H1 (cell line): ENCODE results near the gene TNS3. TPM values are rescaled to one million over a fixed set of nuclear protein-coding genes. Genes with fewer than 3 reads are reported as not detected.

Experiments used
- CTCF ChIA-PET: fragments of 300-600 bp; sonication (Branson Sonifier 250); formaldehyde crosslinking; loops from one replicate; lab custom pipeline; 2021; ENCODE audit not compliant: partially characterized antibody; lab: Charles Lee
- POLR2A ChIA-PET: fragments of 300-600 bp; sonication (Branson Sonifier 250); formaldehyde crosslinking; loops from one replicate; lab custom pipeline; 2021; ENCODE audit warnings: inconsistent platforms; ENCODE audit not compliant: partially characterized antibody; lab: Charles Lee
- DNase-seq, 2 experiments: peaks; one replicate each; pipeline versions ENCODE4 v3.0.0 to v3.0.0-alpha.2; 2010 to 2022; ENCODE audit warnings: low spot score in 2 of 2, low read depth in 1 of 2, mixed read lengths in 1 of 2
- FAIRE-seq: peaks from 2 replicates; lab custom pipeline; 2011; peaks lifted over from hg19 to GRCh38; lab: Jason Lieb, UNC
- H2AFZ ChIP-seq: 2 replicates; pipeline ENCODE4 v1.8.1; 2012; ENCODE audit warnings: low read length, inconsistent platforms
- H2AK5ac ChIP-seq: 2 replicates; pipeline ENCODE4 v1.6.1; 2013; ENCODE audit warnings: low read depth, low read length
- H2BK120ac ChIP-seq: replicated peaks from 2 replicates; pipeline ENCODE3; 2013; ENCODE audit warnings: low read depth, low read length, inconsistent platforms
- H2BK12ac ChIP-seq: 2 replicates; pipeline ENCODE4 v1.6.1; 2013; ENCODE audit warnings: low read depth, low read length
- H2BK15ac ChIP-seq: 2 replicates; pipeline ENCODE4 v1.6.1; 2013; ENCODE audit warnings: low read length
- H2BK20ac ChIP-seq: 2 replicates; pipeline ENCODE4 v1.6.1; 2013; ENCODE audit warnings: low read length
- H2BK5ac ChIP-seq: 2 replicates; pipeline ENCODE4 v1.6.1; 2013; ENCODE audit warnings: low read depth, low read length
- H3K14ac ChIP-seq: 2 replicates; pipeline ENCODE4 v1.6.1; 2013; ENCODE audit warnings: inconsistent platforms; ENCODE audit not compliant: insufficient read length
- H3K18ac ChIP-seq: 2 replicates; pipeline ENCODE4 v1.6.1; 2013; ENCODE audit warnings: low read length; ENCODE audit errors: extremely low read depth
- H3K23ac ChIP-seq: 2 replicates; pipeline ENCODE4 v1.6.1; 2013; ENCODE audit warnings: inconsistent platforms; ENCODE audit not compliant: insufficient read length
- H3K23me2 ChIP-seq: 2 replicates; pipeline ENCODE4 v1.6.1; 2013; ENCODE audit warnings: low read depth, low read length
- H3K27ac ChIP-seq: 2 replicates; pipeline ENCODE4 v1.6.1; 2011; ENCODE audit warnings: low read depth, low read length, inconsistent platforms
- H3K27me3 ChIP-seq, 4 experiments: replicated peaks in 1 of 4; 1 replicate in 1 of 4; 2 replicates in 3 of 4; pipeline versions ENCODE4 v1.6.1 to v1.8.1; 2011 to 2013; ENCODE audit warnings: low read length in 3 of 4, mild to moderate bottlenecking in 3 of 4, inconsistent platforms in 2 of 4, mixed read lengths in 2 of 4, moderate library complexity in 1 of 4; ENCODE audit not compliant: control insufficient read depth in 3 of 4, insufficient read depth in 3 of 4; ENCODE audit errors: extremely low read depth in 1 of 4
- H3K36me3 ChIP-seq, 4 experiments: 2 replicates each; pipeline versions ENCODE4 v1.6.1 to v1.8.1; 2011 to 2013; ENCODE audit warnings: mild to moderate bottlenecking in 4 of 4, low read length in 3 of 4, moderate library complexity in 2 of 4, control low read depth in 1 of 4, inconsistent platforms in 1 of 4; ENCODE audit not compliant: insufficient read depth in 4 of 4, control insufficient read depth in 2 of 4
- H3K4ac ChIP-seq: replicated peaks from 2 replicates; pipeline ENCODE3; 2013; ENCODE audit warnings: low read length, low read depth, mixed read lengths, inconsistent platforms; ENCODE audit not compliant: insufficient read length
- H3K4me1 ChIP-seq, 4 experiments: replicated peaks in 1 of 4; 1 replicate in 1 of 4; 2 replicates in 3 of 4; pipeline versions ENCODE4 v1.6.1 to v1.8.1; 2011 to 2013; ENCODE audit warnings: low read length in 3 of 4, inconsistent platforms in 2 of 4, mixed read lengths in 1 of 4; ENCODE audit not compliant: insufficient read depth in 4 of 4, control insufficient read depth in 3 of 4
- H3K4me2 ChIP-seq, 2 experiments: 2 replicates each; pipeline versions ENCODE4 v1.6.1 to v1.8.1; 2011 to 2013; ENCODE audit warnings: low read depth in 2 of 2, low read length in 2 of 2, control low read depth in 1 of 2, inconsistent platforms in 1 of 2, mild to moderate bottlenecking in 1 of 2; ENCODE audit not compliant: insufficient read depth in 1 of 2
- H3K4me3 ChIP-seq, 4 experiments: fragments of 200-600, 300-600 bp in 1 of 4; sonication (generic), shearing (Covaris generic), sonication (Bioruptor Twin) in 1 of 4; 2 replicates each; pipeline versions ENCODE4 v1.5.1 to v1.8.1; 2011 to 2016; ENCODE audit warnings: low read length in 4 of 4, low read depth in 3 of 4, control low read depth in 2 of 4, inconsistent platforms in 2 of 4, mild to moderate bottlenecking in 2 of 4, mixed read lengths in 1 of 4, moderate library complexity in 1 of 4; ENCODE audit not compliant: insufficient read depth in 2 of 4; ENCODE audit errors: extremely low read depth in 1 of 4
- H3K56ac ChIP-seq: replicated peaks from 2 replicates; pipeline ENCODE3; 2013; ENCODE audit warnings: low read depth, mild to moderate bottlenecking, mixed read lengths, low read length, inconsistent platforms; ENCODE audit not compliant: insufficient read length
- H3K79me1 ChIP-seq: 2 replicates; pipeline ENCODE4 v1.6.1; 2013; ENCODE audit warnings: low read depth, low read length, control low read depth
- H3K79me2 ChIP-seq, 2 experiments: 2 replicates each; pipeline versions ENCODE4 v1.6.1 to v1.8.1; 2012 to 2013; ENCODE audit warnings: low read length in 2 of 2, mild to moderate bottlenecking in 2 of 2, inconsistent platforms in 1 of 2; ENCODE audit not compliant: insufficient read depth in 2 of 2, control insufficient read depth in 1 of 2
- H3K9ac ChIP-seq, 4 experiments: replicated peaks in 1 of 4; 1 replicate in 1 of 4; 2 replicates in 3 of 4; pipeline versions ENCODE4 v1.6.1 to v1.8.1; 2011 to 2013; ENCODE audit warnings: low read depth in 3 of 4, low read length in 3 of 4, control low read depth in 2 of 4, mild to moderate bottlenecking in 2 of 4, moderate library complexity in 2 of 4, inconsistent platforms in 1 of 4; ENCODE audit errors: extremely low read depth in 1 of 4
- H3K9me3 ChIP-seq, 2 experiments: 2 replicates each; pipeline versions ENCODE4 v1.6.1 to v1.8.1; 2012 to 2013; ENCODE audit warnings: mild to moderate bottlenecking in 2 of 2, moderate library complexity in 2 of 2, control low read depth in 1 of 2, inconsistent platforms in 1 of 2, low read depth in 1 of 2, low read length in 1 of 2, mixed read lengths in 1 of 2; ENCODE audit not compliant: insufficient read depth in 2 of 2
- H4K20me1 ChIP-seq, 2 experiments: replicated peaks in 1 of 2; 2 replicates each; pipeline versions ENCODE3 to v1.8.1; 2011 to 2013; ENCODE audit warnings: inconsistent platforms in 2 of 2, low read length in 2 of 2, mild to moderate bottlenecking in 1 of 2; ENCODE audit not compliant: insufficient read depth in 2 of 2, control insufficient read depth in 1 of 2
- H4K5ac ChIP-seq: 2 replicates; pipeline ENCODE4 v1.6.1; 2013; ENCODE audit warnings: low read length, low read depth, mixed read lengths, inconsistent platforms; ENCODE audit not compliant: insufficient read length
- H4K8ac ChIP-seq: 2 replicates; pipeline ENCODE4 v1.8.0; 2013; ENCODE audit warnings: mild to moderate bottlenecking, moderate library complexity, low read length, inconsistent platforms; ENCODE audit not compliant: insufficient read depth; ENCODE audit errors: extremely low read depth
- H4K91ac ChIP-seq: replicated peaks from 2 replicates; pipeline ENCODE3; 2013; ENCODE audit warnings: low read length, mixed read lengths, inconsistent platforms; ENCODE audit not compliant: insufficient read length
- BACH1 ChIP-seq: IDR thresholded peaks from 2 replicates; pipeline ENCODE4 v1.6.1; 2012; ENCODE audit warnings: low read length, improper control_type of control experiment
- CBX5 ChIP-seq: fragments of 300-800, 300-1000 bp; sonication (generic); IDR thresholded peaks from 2 replicates; pipeline ENCODE4 v1.7.1; 2016; ENCODE audit warnings: antibody characterized with exemption, low read length, low read depth
- CTBP2 ChIP-seq: IDR thresholded peaks from 2 replicates; pipeline ENCODE4 v1.7.0; 2011; ENCODE audit warnings: borderline replicate concordance, mild to moderate bottlenecking, moderate library complexity, mixed read lengths, low read length; ENCODE audit not compliant: insufficient read depth, insufficient read length
- EGR1 ChIP-seq: IDR thresholded peaks from 2 replicates; pipeline ENCODE4 v1.6.1; 2011; ENCODE audit warnings: low read depth, low read length, borderline replicate concordance
- GTF2F1 ChIP-seq: IDR thresholded peaks from 2 replicates; pipeline ENCODE4 v1.6.1; 2012; ENCODE audit warnings: low read depth, low read length, improper control_type of control experiment, borderline replicate concordance
- RAD21 ChIP-seq, 2 experiments: IDR thresholded peaks in 1 of 2; conservative IDR thresholded peaks in 1 of 2; 2 replicates each; pipeline ENCODE4 v1.6.1; 2011; ENCODE audit warnings: low read depth in 2 of 2, low read length in 2 of 2, improper control_type of control experiment in 1 of 2, inconsistent platforms in 1 of 2, mild to moderate bottlenecking in 1 of 2, moderate library complexity in 1 of 2
- SP1 ChIP-seq: IDR thresholded peaks from 2 replicates; pipeline ENCODE4 v1.6.1; 2011; ENCODE audit warnings: low read depth, low read length
- TAF1 ChIP-seq: IDR thresholded peaks from 2 replicates; pipeline ENCODE4 v1.6.1; 2011; ENCODE audit warnings: mild to moderate bottlenecking, low read depth, low read length
- WGBS, 2 experiments: shearing (Covaris generic) in 1 of 2; methylation state at CpG; one replicate each; pipeline versions ENCODE4 v1.1.6 to v1.1.7; 2013 to 2015; ENCODE audit warnings: low lambda C conversion rate in 2 of 2, mixed read lengths in 2 of 2, inconsistent platforms in 1 of 2, low coverage in 1 of 2, missing lambda C conversion rate in 1 of 2; ENCODE audit not compliant: insufficient replicate concordance in 2 of 2, insufficient coverage in 1 of 2, insufficient read length in 1 of 2; ENCODE audit errors: extremely low coverage in 1 of 2, missing lambda C conversion rate in 1 of 2; 5-methylcytosine and 5-hydroxymethylcytosine counted together
- polyA plus RNA-seq, 7 experiments: library from polyadenylated mRNA; depleted of rRNA in 3 of 7; stranded (reverse) in 5 of 7; unstranded in 2 of 7; fragments of >200 nt in 5 of 7; fragments of 200-250 nt in 2 of 7; gene quantifications; 1 replicate in 5 of 7; 2 replicates in 1 of 7; 4 replicates in 1 of 7; pipeline versions ENCODE4 v1.2.1 to v1.2.3, GENCODE V29; 2011 to 2013; ENCODE audit warnings: missing spikeins in 2 of 7, mixed read lengths in 2 of 7
- total RNA-seq: library from RNA; stranded (reverse); fragmentation: NEBNext Ultra II Directional; extraction: Animal tissue kit (Norgen Biotek cat#: 25700); gene quantifications from 2 replicates; pipeline ENCODE4 v1.2.1, GENCODE V29; 2021

The TNS3 gene
- total and polyA plus RNA-seq, 2 of the 8 experiments (the other 6 are each of a cell fraction or from before 2014, with no cell fraction given), result 11.9 to 24.2 TPM

GRCh38 chr7:47512481-47513176 lies 69.3 kb downstream of the TNS3 start:
- DNase-seq (no peak), FAIRE-seq (no peak)
- H2BK15ac ChIP-seq, result no peak overlapping the region
- WGBS, 2 experiments, result 84% methylated on average over 5 of the region's 5 CpGs; no CpG with 5 or more reads in 1 of the 2 experiments
- H3K36me3 ChIP-seq, result peaks cover 0 to 3% (median 0%) of the 10 kb centered on the region in 4 experiments; a peak in 2 of 8 replicates
- no peaks in the 10 kb centered on the region for H3K27me3 ChIP-seq
- no peak overlapping the region for H3K4me2 ChIP-seq
- H3K4me1 ChIP-seq, result peaks cover 0 to 3% (median 0%) of the 10 kb centered on the region in 4 experiments; a peak in 4 of 7 replicates
- POLR2A ChIA-PET, result no interaction called here
- CTCF ChIA-PET, result interaction anchor here (0.8 to 1.4 kb wide), 4 partner anchors 13 to 246 kb away, joined by 3 to 4 read pairs (median 3); no protein-coding TSS in a partner anchor
- H3K14ac ChIP-seq, result no peak overlapping the region
- H2BK12ac ChIP-seq, result no peak overlapping the region
- H3K79me1 ChIP-seq, result 0 out of 2 replicates have a peak, but pooled peaks cover 2% of the 10 kb centered on the region
- H3K4ac ChIP-seq, result no peak overlapping the region
- TF ChIP-seq CTBP2, result no peak
- TF ChIP-seq SP1, result no peak
- TF ChIP-seq CBX5, result no peak
- TF ChIP-seq EGR1, result no peak
- TF ChIP-seq BACH1, result no peak
- TF ChIP-seq GTF2F1, result no peak
- no peak for TF ChIP-seq RAD21 (IDR thresholded peaks at IDR 0.05 in 1 of 2, conservative IDR thresholded peaks at IDR 0.05 in 1 of 2; ENCODE audit: low read depth in 2 of 2, low read length in 2 of 2)
- TF ChIP-seq TAF1, result no peak
- H2BK5ac ChIP-seq, result no peak overlapping the region
- no peak overlapping the region for H3K9ac ChIP-seq
- no peaks in the 10 kb centered on the region for H3K9me3 ChIP-seq
- H3K23ac ChIP-seq, result no peak overlapping the region
- H2BK120ac ChIP-seq, result no peak overlapping the region
- H4K20me1 ChIP-seq, result peaks cover 6 to 9% of the 10 kb centered on the region in 2 experiments
- peaks cover 4% of the 10 kb centered on the region; the same call in 1 of the 2 replicates for H3K23me2 ChIP-seq
- no peak overlapping the region for H3K27ac ChIP-seq
- H4K8ac ChIP-seq, result no peak overlapping the region
- no peak overlapping the region for H4K5ac ChIP-seq
- no peak overlapping the region for H2AFZ ChIP-seq
- peaks cover 4 to 11% of the 10 kb centered on the region in 2 experiments; a peak in 3 of 4 replicates for H3K79me2 ChIP-seq
- H4K91ac ChIP-seq, result no peak overlapping the region
- H2BK20ac ChIP-seq, result no peak overlapping the region
- H3K18ac ChIP-seq, result no peak overlapping the region
- no peak overlapping the region for H2AK5ac ChIP-seq
- H3K56ac ChIP-seq, result no peak overlapping the region
- no peak overlapping the region for H3K4me3 ChIP-seq
